Lower leg skin (tissue), 4 donors: Measurements from ENCODE around the gene GALNT1. TPM values are rescaled to one million over a fixed set of nuclear protein-coding genes. Genes with fewer than 3 reads are reported as not detected.

Experiments
- DNase-seq, 2 donors: peaks; one replicate each; pipeline ENCODE4 v3.0.0-alpha.2; 2019; ENCODE audit warnings: low spot score in 2 of 2
- H3K4me3 ChIP-seq: fragments of 200-600 bp; sonication (generic); 2 replicates; pipeline ENCODE4 v1.5.1; 2017; ENCODE audit warnings: mild to moderate bottlenecking, low read depth; ENCODE audit not compliant: poor library complexity, severe bottlenecking
- POLR2A ChIP-seq, 2 donors: fragments of 450-650 bp; IDR thresholded peaks; one replicate each; pipeline ENCODE4 v1.6.1; 2016 to 2017; ENCODE audit warnings: antibody characterized with exemption in 2 of 2, mild to moderate bottlenecking in 1 of 2, moderate library complexity in 1 of 2
- WGBS, 2 donors: methylation state at CpG; one replicate each; pipeline ENCODE4 v1.1.5; 2018; 5-methylcytosine and 5-hydroxymethylcytosine counted together
- intact Hi-C: fragments of 100-400 bp; cut with DNase I; formaldehyde crosslinking; loops from one replicate; pipeline ENCODE4 v1.15.0; 2023; ENCODE audit warnings: low total_unique reads
- total RNA-seq, 4 donors: library from RNA; depleted of rRNA; stranded (reverse); fragments of >200 nt; gene quantifications; one replicate each; pipeline ENCODE4 v1.1.0, GENCODE V29; 2016
- TF ChIP-seq, protein P1 (sequence below), 3 donors: fragments of 450-650 bp; IDR thresholded peaks; one replicate each; pipeline ENCODE4 v1.5.1; 2016; ENCODE audit warnings: antibody characterized with exemption in 3 of 3, mild to moderate bottlenecking in 3 of 3, moderate library complexity in 2 of 3

Gene GALNT1
- total RNA-seq, 4 donors from 2014 or later, result 64.4 to 106 (median 93.4) TPM

DNA sequence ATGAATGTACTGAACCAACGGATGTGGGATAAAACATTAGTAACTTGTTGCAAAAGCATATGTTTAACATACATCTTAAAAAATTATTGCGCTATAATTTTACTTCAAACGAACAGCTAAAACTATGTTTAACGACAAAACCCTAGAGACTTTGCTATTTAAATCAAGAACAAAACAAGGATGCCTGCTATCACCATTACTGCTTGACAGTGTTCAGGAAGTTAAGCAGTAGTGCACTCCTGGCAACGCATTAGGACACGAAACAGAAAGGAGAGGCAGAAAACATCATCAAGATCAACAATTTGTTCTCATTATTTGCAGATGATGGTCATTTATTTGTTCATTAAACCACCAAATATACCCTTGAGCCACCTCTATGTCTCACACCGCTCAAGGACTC, 151.9 kb downstream of the GALNT1 start:
- TF ChIP-seq, protein P1, sequence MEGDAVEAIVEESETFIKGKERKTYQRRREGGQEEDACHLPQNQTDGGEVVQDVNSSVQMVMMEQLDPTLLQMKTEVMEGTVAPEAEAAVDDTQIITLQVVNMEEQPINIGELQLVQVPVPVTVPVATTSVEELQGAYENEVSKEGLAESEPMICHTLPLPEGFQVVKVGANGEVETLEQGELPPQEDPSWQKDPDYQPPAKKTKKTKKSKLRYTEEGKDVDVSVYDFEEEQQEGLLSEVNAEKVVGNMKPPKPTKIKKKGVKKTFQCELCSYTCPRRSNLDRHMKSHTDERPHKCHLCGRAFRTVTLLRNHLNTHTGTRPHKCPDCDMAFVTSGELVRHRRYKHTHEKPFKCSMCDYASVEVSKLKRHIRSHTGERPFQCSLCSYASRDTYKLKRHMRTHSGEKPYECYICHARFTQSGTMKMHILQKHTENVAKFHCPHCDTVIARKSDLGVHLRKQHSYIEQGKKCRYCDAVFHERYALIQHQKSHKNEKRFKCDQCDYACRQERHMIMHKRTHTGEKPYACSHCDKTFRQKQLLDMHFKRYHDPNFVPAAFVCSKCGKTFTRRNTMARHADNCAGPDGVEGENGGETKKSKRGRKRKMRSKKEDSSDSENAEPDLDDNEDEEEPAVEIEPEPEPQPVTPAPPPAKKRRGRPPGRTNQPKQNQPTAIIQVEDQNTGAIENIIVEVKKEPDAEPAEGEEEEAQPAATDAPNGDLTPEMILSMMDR (IDR thresholded peaks at IDR 0.05), result no peak
- TF ChIP-seq POLR2A (IDR thresholded peaks at IDR 0.05), result no peak
- no peak overlapping the region for H3K4me3 ChIP-seq
- intact Hi-C loops, result no loop called here
- 69 to 80% methylated on average over 7 of the region's 7 CpGs for WGBS, 2 donors
- no peak for DNase-seq

DNA sequence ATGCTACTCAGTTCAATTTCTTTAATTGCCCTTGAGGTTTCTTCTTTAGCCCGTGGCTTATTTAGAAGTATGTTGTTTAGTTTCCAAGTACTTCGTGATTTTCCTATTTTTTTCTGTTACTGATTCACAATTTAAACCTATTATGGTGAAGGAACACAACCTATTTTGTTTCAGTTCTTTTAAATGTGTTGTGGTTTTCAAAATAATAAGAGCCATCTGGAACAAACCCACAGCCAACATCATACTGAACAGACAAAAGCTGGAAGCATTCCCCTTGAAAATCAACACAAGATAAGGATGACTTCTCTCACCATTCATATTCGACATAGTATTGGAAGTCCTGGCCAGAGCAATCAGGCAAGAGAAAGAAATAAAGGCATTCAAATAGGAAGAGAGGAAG, 155.2 kb downstream of the GALNT1 start:
- no peak overlapping the region for H3K4me3 ChIP-seq
- intact Hi-C loops, result no loop called here

DNA sequence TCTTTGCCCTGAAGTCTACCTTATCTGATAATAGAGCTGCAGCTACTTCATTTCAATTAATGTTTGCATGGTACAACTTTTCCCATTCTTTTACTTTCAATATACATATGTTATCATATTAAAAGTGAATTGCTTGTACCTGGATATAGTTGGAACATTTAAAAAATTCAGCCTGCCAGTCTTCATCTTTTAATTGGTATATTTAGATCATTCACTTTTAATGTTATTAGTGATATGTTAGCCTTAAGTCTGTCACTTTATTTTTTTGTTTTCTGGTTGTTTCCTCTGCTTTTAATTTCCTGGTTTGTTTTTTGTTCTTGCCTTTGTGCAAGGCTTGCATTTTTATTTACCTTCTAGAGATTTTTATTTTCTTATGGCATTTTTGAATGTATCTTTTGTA, 158.2 kb downstream of the GALNT1 start:
- DNase-seq, result no peak
- intact Hi-C loops, result no loop called here
- H3K4me3 ChIP-seq, result no peak overlapping the region
- TF ChIP-seq, protein P1 (IDR thresholded peaks at IDR 0.05), result no peak
- TF ChIP-seq POLR2A (IDR thresholded peaks at IDR 0.05), result no peak

More for the DNA sequence above, 155.2 kb downstream of the GALNT1 start:
- TF ChIP-seq, protein P1 (IDR thresholded peaks at IDR 0.05), result no peak
- TF ChIP-seq POLR2A (IDR thresholded peaks at IDR 0.05), result no peak
- 33 to 41% methylated on average over 3 of the region's 3 CpGs for WGBS, 2 donors
- DNase-seq, result no peak

DNA sequence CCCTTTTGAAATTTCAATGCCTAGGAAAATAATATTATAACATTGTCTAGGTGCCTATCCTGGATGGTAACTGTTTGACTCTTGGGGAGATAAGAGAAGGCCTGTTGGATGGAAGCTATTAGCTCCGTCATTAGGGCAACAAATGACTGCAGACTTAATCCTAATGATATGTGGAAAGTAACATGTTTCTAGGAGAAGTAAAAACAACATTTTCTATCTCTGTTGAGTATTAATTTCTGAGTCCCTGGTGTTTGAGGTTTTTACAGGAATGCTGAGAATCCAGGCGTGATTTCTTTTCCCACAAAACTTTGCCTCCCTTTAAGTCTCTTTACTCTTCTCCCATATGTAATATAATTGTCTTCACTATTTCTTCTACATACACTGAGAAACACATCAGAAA, 159.1 kb downstream of the GALNT1 start:
- no peak for DNase-seq
- TF ChIP-seq, protein P1 (IDR thresholded peaks at IDR 0.05), result no peak
- no peak for TF ChIP-seq POLR2A (IDR thresholded peaks at IDR 0.05)
- WGBS, 2 donors, result 86 to 95% methylated on average over 2 of the region's 2 CpGs
- intact Hi-C loops, result no loop called here
- H3K4me3 ChIP-seq, result no peak overlapping the region

DNA sequence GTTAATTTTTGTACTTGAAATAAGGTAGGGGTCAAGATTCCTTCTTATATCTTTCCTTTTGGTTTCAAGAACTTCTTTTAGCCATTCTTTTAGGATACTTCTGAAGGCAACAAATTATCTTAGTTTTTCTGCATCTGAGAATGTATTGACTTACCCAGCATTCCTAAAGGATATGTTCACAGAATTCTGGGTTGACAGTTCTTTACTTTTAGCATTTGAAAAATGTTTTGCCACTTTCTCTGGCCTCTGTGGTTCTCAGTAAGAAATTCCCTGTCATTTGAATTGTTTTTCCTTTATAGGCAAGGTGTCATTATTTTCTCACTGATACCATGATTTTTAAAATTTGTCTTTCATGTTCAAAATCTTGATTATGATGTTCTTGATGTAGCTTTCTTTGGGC, 162.4 kb downstream of the GALNT1 start:
- intact Hi-C loops, result no loop called here
- no peak for DNase-seq
- no peak overlapping the region for H3K4me3 ChIP-seq
- TF ChIP-seq, protein P1 (IDR thresholded peaks at IDR 0.05), result no peak
- TF ChIP-seq POLR2A (IDR thresholded peaks at IDR 0.05), result no peak

DNA sequence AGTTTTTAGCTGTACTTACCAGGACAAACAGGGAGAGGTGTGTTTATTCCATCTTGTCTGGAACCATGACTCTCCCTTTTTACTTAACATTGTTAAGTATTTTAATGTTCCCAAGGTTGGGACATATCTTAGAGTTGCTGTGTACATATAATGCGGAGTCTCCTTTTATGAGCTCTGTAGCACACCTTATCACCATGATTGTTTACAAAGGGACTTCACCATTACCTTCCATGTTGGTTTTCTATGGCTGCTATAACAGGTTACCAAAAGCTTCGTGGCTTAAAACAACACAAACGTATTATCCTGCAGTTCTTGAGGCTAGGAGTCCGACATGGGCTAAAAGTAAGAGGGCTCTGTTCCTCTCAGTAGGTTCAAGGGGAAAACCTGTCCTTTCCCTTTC, 164.3 kb downstream of the GALNT1 start:
- no peak for DNase-seq
- intact Hi-C loops, result no loop called here
- 83 to 96% methylated on average over 4 of the region's 4 CpGs for WGBS, 2 donors
- no peak overlapping the region for H3K4me3 ChIP-seq
- TF ChIP-seq, protein P1 (IDR thresholded peaks at IDR 0.05), result no peak
- TF ChIP-seq POLR2A (IDR thresholded peaks at IDR 0.05), result no peak
